Liver (tissue), 9 donors: ENCODE measurements around the gene TVP23A. TPM values are rescaled to one million over a fixed set of nuclear protein-coding genes. Genes with fewer than 3 reads are reported as not detected.
"Not testable (repeated sequence)": the region's sequence is repeated elsewhere in the genome, so short reads cannot be mapped to it uniquely, and the experiment has no call there.

Source experiments
- DNase-seq: peaks from one replicate; pipeline ENCODE4 v3.0.0-alpha.2; 2017; ENCODE audit warnings: low spot score
- H3K27ac ChIP-seq, 2 donors: one replicate each; pipeline ENCODE4 v1.7.0; 2013; ENCODE audit warnings: inconsistent platforms in 2 of 2, low read length in 2 of 2, control low read depth in 1 of 2, low read depth in 1 of 2, mild to moderate bottlenecking in 1 of 2
- H3K27me3 ChIP-seq, 4 donors: one replicate each; pipeline versions ENCODE4 v1.6.1 to v1.7.0; 2013; ENCODE audit warnings: low read length in 3 of 4, inconsistent platforms in 1 of 4, mild to moderate bottlenecking in 1 of 4, moderate library complexity in 1 of 4; ENCODE audit not compliant: control insufficient read depth in 4 of 4, insufficient read depth in 4 of 4
- H3K36me3 ChIP-seq, 4 donors: one replicate each; pipeline versions ENCODE4 v1.6.1 to v1.7.0; 2013; ENCODE audit warnings: low read length in 3 of 4, mild to moderate bottlenecking in 3 of 4, low read depth in 1 of 4, moderate library complexity in 1 of 4; ENCODE audit not compliant: control insufficient read depth in 4 of 4, insufficient read depth in 3 of 4
- H3K4me1 ChIP-seq, 4 donors: one replicate each; pipeline versions ENCODE4 v1.6.1 to v1.7.0; 2013; ENCODE audit warnings: low read length in 3 of 4, mild to moderate bottlenecking in 3 of 4, moderate library complexity in 1 of 4; ENCODE audit not compliant: control insufficient read depth in 4 of 4, insufficient read depth in 4 of 4
- H3K4me3 ChIP-seq, 3 donors: one replicate each; pipeline versions ENCODE4 v1.6.1 to v1.7.0; 2013; ENCODE audit warnings: low read length in 3 of 3, control low read depth in 1 of 3, low read depth in 1 of 3, mild to moderate bottlenecking in 1 of 3
- H3K9ac ChIP-seq, 2 donors: one replicate each; pipeline ENCODE4 v1.7.0; 2013; ENCODE audit warnings: low read length in 2 of 2, mild to moderate bottlenecking in 2 of 2, moderate library complexity in 2 of 2, control low read depth in 1 of 2, low read depth in 1 of 2
- H3K9me3 ChIP-seq, 4 donors: one replicate each; pipeline versions ENCODE4 v1.6.1 to v1.7.0; 2013; ENCODE audit warnings: low read length in 3 of 4; ENCODE audit not compliant: control insufficient read depth in 4 of 4
- EGR1 ChIP-seq, 2 donors: IDR thresholded peaks; 2 replicates each; pipeline ENCODE4 v1.6.1; 2016 to 2018; ENCODE audit warnings: antibody characterized with exemption in 2 of 2, low read depth in 2 of 2
- GABPA ChIP-seq, 2 donors: IDR thresholded peaks in 1 of 2; conservative IDR thresholded peaks in 1 of 2; 2 replicates each; pipeline ENCODE4 v1.6.1; 2016; ENCODE audit warnings: antibody characterized with exemption in 2 of 2, mild to moderate bottlenecking in 1 of 2, moderate library complexity in 1 of 2
- HNF4G ChIP-seq: IDR thresholded peaks from 2 replicates; pipeline ENCODE4 v1.6.1; 2016; ENCODE audit warnings: antibody characterized with exemption
- NR2F2 ChIP-seq: IDR thresholded peaks from 2 replicates; pipeline ENCODE4 v1.6.1; 2016; ENCODE audit warnings: antibody characterized with exemption
- RAD21 ChIP-seq, 2 donors: IDR thresholded peaks; 2 replicates each; pipeline ENCODE4 v1.6.1; 2016; ENCODE audit warnings: antibody characterized with exemption in 2 of 2, mild to moderate bottlenecking in 2 of 2
- SP1 ChIP-seq: IDR thresholded peaks from 2 replicates; pipeline ENCODE4 v1.6.1; 2018; ENCODE audit warnings: antibody characterized with exemption, mild to moderate bottlenecking
- YY1 ChIP-seq: IDR thresholded peaks from 2 replicates; pipeline ENCODE4 v1.6.1; 2016; ENCODE audit warnings: antibody characterized with exemption, mild to moderate bottlenecking
- WGBS: extraction: QIAGEN DNeasy Blood & Tissue Kit; methylation state at CpG from one replicate; pipeline ENCODE4 v1.1.7; 2013; 5-methylcytosine and 5-hydroxymethylcytosine counted together
- polyA plus RNA-seq, 2 donors: library from polyadenylated mRNA; stranded (reverse) in 1 of 2; unstranded in 1 of 2; fragments of 200-250 nt in 1 of 2; fragments of >200 nt in 1 of 2; fragmentation: Nextera tagmentation in 1 of 2; extraction: Ambion mirVana in 1 of 2; gene quantifications; one replicate each; pipeline versions ENCODE4 v1.2.1 to v1.2.3, GENCODE V29; 2013 to 2015
- total RNA-seq, 2 donors: library from RNA; depleted of rRNA; stranded (reverse); fragments of >200 nt; gene quantifications; one replicate each; pipeline ENCODE4 v1.2.3, GENCODE V29; 2014
- TF ChIP-seq, protein P1 (sequence below): IDR thresholded peaks from 2 replicates; pipeline ENCODE4 v1.6.1; 2016; ENCODE audit warnings: antibody characterized with exemption, mild to moderate bottlenecking
- TF ChIP-seq, protein P2 (sequence below): IDR thresholded peaks from 2 replicates; pipeline ENCODE4 v1.6.1; 2016; ENCODE audit warnings: antibody characterized with exemption
- donor health status: healthy.
- donor health status: healthy.
- donor health status: healthy.
- donor health status: healthy.
- donor health status: healthy.

Gene TVP23A
- total and polyA plus RNA-seq, 4 donors: 0.09 to 0.32 (median 0.09) TPM; not detected in 1

DNA sequence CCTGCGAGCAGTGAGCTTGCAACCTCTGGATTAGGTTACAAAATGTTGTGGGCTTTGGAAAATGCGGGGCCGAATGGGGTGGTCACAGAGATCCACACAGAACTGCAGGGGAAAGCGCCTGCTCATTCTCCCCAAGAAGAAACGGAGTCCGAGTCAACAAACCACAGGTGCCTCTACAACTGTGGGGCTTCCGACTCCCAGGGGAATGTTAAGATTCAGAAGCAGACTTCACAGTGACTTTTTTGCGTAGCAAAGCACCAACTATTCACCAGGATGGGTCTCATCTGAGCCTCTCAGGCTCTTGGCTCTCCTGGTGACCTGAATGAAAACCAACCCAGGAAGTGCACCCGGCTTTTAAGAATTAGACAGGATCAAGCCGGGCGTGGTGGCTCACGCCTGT lies 41.2 kb downstream of the TVP23A start:
- DNase-seq: no peak
- H3K27ac ChIP-seq: no peak overlapping the region
- 97% methylated on average over 12 of the region's 12 CpGs for WGBS
- TF ChIP-seq, protein P1, sequence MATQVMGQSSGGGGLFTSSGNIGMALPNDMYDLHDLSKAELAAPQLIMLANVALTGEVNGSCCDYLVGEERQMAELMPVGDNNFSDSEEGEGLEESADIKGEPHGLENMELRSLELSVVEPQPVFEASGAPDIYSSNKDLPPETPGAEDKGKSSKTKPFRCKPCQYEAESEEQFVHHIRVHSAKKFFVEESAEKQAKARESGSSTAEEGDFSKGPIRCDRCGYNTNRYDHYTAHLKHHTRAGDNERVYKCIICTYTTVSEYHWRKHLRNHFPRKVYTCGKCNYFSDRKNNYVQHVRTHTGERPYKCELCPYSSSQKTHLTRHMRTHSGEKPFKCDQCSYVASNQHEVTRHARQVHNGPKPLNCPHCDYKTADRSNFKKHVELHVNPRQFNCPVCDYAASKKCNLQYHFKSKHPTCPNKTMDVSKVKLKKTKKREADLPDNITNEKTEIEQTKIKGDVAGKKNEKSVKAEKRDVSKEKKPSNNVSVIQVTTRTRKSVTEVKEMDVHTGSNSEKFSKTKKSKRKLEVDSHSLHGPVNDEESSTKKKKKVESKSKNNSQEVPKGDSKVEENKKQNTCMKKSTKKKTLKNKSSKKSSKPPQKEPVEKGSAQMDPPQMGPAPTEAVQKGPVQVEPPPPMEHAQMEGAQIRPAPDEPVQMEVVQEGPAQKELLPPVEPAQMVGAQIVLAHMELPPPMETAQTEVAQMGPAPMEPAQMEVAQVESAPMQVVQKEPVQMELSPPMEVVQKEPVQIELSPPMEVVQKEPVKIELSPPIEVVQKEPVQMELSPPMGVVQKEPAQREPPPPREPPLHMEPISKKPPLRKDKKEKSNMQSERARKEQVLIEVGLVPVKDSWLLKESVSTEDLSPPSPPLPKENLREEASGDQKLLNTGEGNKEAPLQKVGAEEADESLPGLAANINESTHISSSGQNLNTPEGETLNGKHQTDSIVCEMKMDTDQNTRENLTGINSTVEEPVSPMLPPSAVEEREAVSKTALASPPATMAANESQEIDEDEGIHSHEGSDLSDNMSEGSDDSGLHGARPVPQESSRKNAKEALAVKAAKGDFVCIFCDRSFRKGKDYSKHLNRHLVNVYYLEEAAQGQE: no peak
- TF ChIP-seq GABPA (IDR thresholded peaks at IDR 0.05 in 1 of 2, conservative IDR thresholded peaks at IDR 0.05 in 1 of 2): no peak
- TF ChIP-seq, protein P2, sequence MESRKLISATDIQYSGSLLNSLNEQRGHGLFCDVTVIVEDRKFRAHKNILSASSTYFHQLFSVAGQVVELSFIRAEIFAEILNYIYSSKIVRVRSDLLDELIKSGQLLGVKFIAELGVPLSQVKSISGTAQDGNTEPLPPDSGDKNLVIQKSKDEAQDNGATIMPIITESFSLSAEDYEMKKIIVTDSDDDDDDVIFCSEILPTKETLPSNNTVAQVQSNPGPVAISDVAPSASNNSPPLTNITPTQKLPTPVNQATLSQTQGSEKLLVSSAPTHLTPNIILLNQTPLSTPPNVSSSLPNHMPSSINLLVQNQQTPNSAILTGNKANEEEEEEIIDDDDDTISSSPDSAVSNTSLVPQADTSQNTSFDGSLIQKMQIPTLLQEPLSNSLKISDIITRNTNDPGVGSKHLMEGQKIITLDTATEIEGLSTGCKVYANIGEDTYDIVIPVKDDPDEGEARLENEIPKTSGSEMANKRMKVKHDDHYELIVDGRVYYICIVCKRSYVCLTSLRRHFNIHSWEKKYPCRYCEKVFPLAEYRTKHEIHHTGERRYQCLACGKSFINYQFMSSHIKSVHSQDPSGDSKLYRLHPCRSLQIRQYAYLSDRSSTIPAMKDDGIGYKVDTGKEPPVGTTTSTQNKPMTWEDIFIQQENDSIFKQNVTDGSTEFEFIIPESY: no peak
- TF ChIP-seq NR2F2: no peak
- no peak for TF ChIP-seq EGR1 (IDR thresholded peaks at IDR 0.05; ENCODE audit: low read depth in 2 of 2)
- no peak for TF ChIP-seq HNF4G
- TF ChIP-seq RAD21 (IDR thresholded peaks at IDR 0.05): no peak
- TF ChIP-seq YY1: no peak
- TF ChIP-seq SP1: no peak
- H3K36me3 ChIP-seq: no peaks in the 10 kb centered on the region
- no peak overlapping the region for H3K9ac ChIP-seq
- H3K27me3 ChIP-seq: no peaks in the 10 kb centered on the region
- no peaks in the 10 kb centered on the region for H3K4me1 ChIP-seq
- H3K9me3 ChIP-seq: no peaks in the 10 kb centered on the region
- H3K4me3 ChIP-seq: no peak overlapping the region

DNA sequence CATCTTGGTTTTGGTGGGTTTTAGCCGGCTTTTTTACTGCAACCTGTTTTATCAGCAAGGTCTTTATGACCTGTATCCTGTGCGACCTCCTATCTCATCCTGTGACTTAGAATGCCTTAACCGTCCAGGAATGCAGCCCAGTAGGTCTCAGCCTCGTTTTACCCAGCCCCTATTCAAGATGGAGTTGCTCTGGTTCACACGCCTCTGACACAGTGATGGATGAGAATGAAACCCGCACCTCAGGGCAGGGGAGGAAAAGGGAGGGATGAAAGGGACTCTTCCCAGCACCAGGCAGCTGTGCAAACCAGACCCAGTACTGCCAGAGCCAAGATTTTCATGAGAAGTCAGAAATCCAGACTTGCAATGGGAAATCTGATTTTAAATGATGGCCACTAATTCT lies 41.7 kb downstream of the TVP23A start:
- H3K9ac ChIP-seq: not testable (repeated sequence)
- WGBS: 62% methylated on average over 6 of the region's 6 CpGs

DNA sequence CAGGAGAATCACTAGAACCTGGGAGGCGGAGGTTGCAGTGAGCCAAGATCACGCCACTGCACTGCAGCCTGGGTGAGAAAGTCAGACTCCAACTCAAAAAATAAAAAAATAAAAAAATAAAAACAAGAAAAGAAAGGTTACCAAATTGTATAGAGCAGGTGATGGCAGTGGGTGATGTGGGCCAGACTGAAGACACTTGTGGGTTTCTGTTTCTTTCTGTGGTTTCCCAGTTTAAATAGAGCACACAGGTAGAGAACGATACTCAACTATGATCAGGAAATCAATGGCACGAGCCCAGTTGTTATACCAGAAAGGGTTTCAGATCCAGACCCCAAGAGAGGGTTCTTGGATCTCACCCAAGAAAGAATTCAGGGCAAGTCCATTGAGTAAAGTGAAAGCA lies 42.3 kb downstream of the TVP23A start:
- no peak for TF ChIP-seq NR2F2
- no peak for DNase-seq
- H3K4me1 ChIP-seq: no peaks in the 10 kb centered on the region
- 89% methylated on average over 4 of the region's 4 CpGs for WGBS
- H3K27ac ChIP-seq: no peak overlapping the region
- no peak overlapping the region for H3K9ac ChIP-seq
- H3K4me3 ChIP-seq: no peak overlapping the region
- H3K36me3 ChIP-seq: no peaks in the 10 kb centered on the region
- H3K27me3 ChIP-seq: no peaks in the 10 kb centered on the region
- H3K9me3 ChIP-seq: no peaks in the 10 kb centered on the region

More for the DNA sequence above, 41.7 kb downstream of the TVP23A start:
- H3K36me3 ChIP-seq, H3K27ac ChIP-seq, H3K4me3 ChIP-seq, H3K9me3 ChIP-seq, DNase-seq, H3K4me1 ChIP-seq, H3K27me3 ChIP-seq: not testable (repeated sequence)
